Progenitor cell of endocrine pancreas (in vitro differentiated cells): ENCODE data around the gene ADARB2. TPM values are rescaled to one million over a fixed set of nuclear protein-coding genes. Genes with fewer than 3 reads are reported as not detected.

Experiments
- DNase-seq: peaks from one replicate; pipeline ENCODE4 v3.0.0; 2021; ENCODE audit warnings: low spot score; ENCODE audit not compliant: unreplicated experiment
- H3K27ac Mint-ChIP-seq: 2 replicates; pipeline ENCODE4 v1.8.0; 2021; ENCODE audit warnings: mild to moderate bottlenecking, moderate library complexity, mixed read lengths
- H3K27me3 Mint-ChIP-seq: 2 replicates; pipeline ENCODE4 v1.8.0; 2021; ENCODE audit warnings: mixed read lengths
- H3K36me3 Mint-ChIP-seq: 2 replicates; pipeline ENCODE4 v1.8.0; 2022; ENCODE audit warnings: mixed read lengths; ENCODE audit not compliant: insufficient read depth
- H3K4me1 Mint-ChIP-seq: 2 replicates; pipeline ENCODE4 v1.8.0; 2021; ENCODE audit warnings: low read depth, mixed read lengths
- H3K4me3 Mint-ChIP-seq: 2 replicates; pipeline ENCODE4 v1.8.0; 2021; ENCODE audit warnings: low read depth, mild to moderate bottlenecking, moderate library complexity, mixed read lengths
- H3K9me3 Mint-ChIP-seq: 2 replicates; pipeline ENCODE4 v1.8.0; 2021; ENCODE audit warnings: low read depth, mixed read lengths
- total RNA-seq: library from RNA; stranded (reverse); gene quantifications from 2 replicates; pipeline ENCODE4 v1.2.1, GENCODE V29; 2021
- TF ChIP-seq, protein P1 (sequence below): fragments of 200-600 bp; sonication (generic); IDR thresholded peaks from one replicate; pipeline ENCODE4 v1.5.0; 2021; ENCODE audit warnings: antibody characterized with exemption, mild to moderate bottlenecking; ENCODE audit not compliant: unreplicated experiment

ADARB2 gene
- total RNA-seq, 1 donor from 2014 or later = 1.3 TPM

DNA sequence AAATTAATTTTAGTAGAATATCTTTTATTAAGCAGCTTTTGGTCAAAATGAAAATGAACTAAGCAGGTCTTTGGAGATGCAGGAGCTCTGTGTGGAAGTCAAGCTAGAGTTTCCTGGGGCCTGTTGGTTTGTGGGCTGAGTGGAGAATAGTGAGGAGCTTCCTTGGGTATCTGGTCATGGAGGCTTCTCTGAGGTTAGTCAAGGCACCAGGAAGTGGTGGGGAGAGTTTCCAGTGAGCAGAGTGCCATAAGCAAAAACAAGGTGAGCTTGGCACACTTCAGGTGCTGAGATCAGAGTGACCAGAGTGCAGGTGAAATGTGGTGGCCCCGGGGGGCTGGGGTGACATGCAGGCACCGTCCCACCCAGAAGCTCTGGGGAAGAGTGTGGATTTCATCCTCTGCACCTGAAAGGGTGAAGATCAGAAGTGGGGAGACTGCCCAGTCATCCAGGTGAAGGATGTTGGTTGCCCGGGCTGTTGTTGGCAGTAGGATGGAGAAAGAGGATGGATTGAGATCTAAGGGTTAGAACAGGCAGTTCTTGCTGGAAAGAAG lies 603.8 kb downstream of the ADARB2 start:
- Mint-ChIP-seq H3K27me3 (no peaks in the 10 kb centered on the region), H3K36me3 (peaks cover 24% of the 10 kb centered on the region), H3K4me1 (no peaks in the 10 kb centered on the region), H3K4me3 (no peak overlapping the region), H3K27ac (no peak overlapping the region), H3K9me3 (peaks cover 5% of the 10 kb centered on the region)
- no peak for DNase-seq
- TF ChIP-seq, protein P1, sequence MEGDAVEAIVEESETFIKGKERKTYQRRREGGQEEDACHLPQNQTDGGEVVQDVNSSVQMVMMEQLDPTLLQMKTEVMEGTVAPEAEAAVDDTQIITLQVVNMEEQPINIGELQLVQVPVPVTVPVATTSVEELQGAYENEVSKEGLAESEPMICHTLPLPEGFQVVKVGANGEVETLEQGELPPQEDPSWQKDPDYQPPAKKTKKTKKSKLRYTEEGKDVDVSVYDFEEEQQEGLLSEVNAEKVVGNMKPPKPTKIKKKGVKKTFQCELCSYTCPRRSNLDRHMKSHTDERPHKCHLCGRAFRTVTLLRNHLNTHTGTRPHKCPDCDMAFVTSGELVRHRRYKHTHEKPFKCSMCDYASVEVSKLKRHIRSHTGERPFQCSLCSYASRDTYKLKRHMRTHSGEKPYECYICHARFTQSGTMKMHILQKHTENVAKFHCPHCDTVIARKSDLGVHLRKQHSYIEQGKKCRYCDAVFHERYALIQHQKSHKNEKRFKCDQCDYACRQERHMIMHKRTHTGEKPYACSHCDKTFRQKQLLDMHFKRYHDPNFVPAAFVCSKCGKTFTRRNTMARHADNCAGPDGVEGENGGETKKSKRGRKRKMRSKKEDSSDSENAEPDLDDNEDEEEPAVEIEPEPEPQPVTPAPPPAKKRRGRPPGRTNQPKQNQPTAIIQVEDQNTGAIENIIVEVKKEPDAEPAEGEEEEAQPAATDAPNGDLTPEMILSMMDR = no peak

DNA sequence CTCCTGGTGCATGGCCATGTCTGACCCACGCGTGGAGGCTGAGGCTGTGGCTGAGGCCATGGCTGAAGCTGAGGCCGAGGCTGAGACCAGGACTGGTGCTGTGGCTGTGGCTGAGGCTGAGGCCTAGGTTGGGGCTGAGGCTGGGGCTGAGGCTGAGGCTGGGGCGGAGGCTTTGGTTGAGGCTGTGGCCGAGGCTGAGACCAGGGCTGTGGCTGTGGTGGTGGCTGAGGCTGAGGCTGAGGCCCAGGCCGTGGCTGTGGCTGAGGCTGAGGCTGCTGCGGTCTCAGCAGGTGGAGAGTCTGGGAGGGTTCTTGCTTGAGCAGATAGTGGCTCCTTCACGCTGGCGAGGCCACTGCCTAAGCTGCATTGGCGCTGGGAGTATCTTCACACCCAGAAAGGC lies 604.7 kb downstream of the ADARB2 start:
- no peaks in the 10 kb centered on the region for H3K4me1 Mint-ChIP-seq
- no peaks in the 10 kb centered on the region for H3K27me3 Mint-ChIP-seq
- no peak overlapping the region for H3K4me3 Mint-ChIP-seq
- no peak overlapping the region for H3K27ac Mint-ChIP-seq
- H3K36me3 Mint-ChIP-seq = peaks cover 25% of the 10 kb centered on the region
- no peak for DNase-seq
- TF ChIP-seq, protein P1 = no peak
- no peaks in the 10 kb centered on the region for H3K9me3 Mint-ChIP-seq

DNA sequence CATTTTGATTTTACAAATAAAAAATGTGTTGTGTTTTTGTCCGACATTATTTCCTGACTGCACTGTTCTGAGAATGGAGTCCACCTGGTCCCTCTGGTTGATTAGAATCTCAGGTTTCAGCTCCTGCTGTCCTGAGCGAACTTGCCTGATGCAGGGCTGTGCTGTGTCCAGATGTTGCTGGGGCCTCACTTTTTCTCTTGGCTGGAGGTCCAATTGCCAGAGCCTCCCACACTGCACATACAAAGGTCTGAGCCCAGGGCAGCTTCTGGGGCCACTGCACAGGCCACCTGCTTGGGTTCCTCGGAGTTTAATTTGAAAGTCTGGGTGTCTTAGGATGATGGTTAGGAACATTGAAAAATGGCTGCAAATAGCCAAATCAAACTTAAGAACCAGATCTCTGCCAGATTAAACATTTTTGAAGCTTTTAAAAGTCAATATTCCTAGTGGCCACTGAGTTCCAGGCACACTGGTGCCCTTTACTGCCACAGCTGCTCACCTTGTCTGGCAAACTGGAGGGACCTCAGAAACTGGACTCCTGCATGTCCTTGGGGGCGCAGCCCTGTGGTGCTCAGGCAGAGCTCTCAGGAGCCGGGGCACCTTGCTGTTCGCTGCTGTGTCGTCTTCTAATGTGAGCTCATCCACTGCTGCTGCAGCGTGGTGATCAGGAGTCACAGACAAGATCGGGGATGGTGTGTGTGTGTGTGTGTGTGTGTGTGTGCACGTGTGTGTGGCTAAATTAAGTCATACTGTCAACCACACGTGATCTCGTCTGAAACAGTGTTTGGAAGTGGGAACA lies 606.1 kb downstream of the ADARB2 start:
- no peak overlapping the region for H3K27ac Mint-ChIP-seq
- H3K4me3 Mint-ChIP-seq = no peak overlapping the region
- TF ChIP-seq, protein P1 = no peak
- H3K9me3 Mint-ChIP-seq = no peaks in the 10 kb centered on the region
- H3K27me3 Mint-ChIP-seq = no peaks in the 10 kb centered on the region
- H3K36me3 Mint-ChIP-seq = peaks cover 30% of the 10 kb centered on the region
- DNase-seq = no peak
- no peaks in the 10 kb centered on the region for H3K4me1 Mint-ChIP-seq

DNA sequence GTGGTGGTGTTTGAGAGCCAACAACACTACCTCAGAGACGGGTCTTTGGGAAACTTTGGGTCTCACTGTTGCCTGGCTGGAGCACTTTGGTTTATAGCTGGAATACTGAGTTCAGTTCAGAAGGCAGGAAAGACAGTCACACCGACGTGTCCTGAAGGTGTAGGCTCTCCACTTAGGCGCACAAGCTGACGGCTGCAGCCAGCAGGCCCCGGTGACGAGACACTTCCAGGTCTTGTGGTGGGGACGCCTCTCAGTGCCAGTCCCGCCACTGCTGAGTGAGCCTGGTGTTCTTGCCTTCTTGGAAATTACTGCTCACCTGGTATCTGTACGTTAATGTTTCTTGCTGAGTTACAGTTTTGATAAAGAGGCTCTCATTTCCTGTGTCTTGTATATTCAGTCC lies 607.1 kb downstream of the ADARB2 start:
- Mint-ChIP-seq H3K27ac (no peak overlapping the region), H3K27me3 (no peaks in the 10 kb centered on the region), H3K4me3 (no peak overlapping the region), H3K9me3 (no peaks in the 10 kb centered on the region), H3K4me1 (no peaks in the 10 kb centered on the region), H3K36me3 (peaks cover 34% of the 10 kb centered on the region)
- DNase-seq = no peak
- TF ChIP-seq, protein P1 = no peak

DNA sequence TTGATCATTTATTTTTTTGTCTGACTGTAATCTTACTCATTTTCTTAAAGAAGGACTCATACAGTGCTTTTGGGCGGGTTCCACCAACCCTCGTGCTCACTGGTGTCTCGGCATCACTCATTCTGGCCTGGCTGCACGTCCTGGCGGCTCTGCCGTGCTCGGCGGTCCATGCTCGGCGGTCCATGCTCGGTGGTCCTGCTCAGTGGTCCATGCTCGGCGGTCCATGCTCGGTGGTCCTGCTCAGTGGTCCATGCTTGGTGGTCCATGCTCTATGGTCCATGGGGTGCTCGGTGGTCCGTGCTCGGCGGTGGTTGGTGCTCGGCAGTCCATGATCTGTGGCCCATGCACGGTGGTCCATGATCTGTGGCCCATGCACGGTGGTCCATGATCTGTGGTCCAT lies 608.7 kb downstream of the ADARB2 start:
- TF ChIP-seq, protein P1 = no peak
- DNase-seq = no peak
- peaks cover 45% of the 10 kb centered on the region for H3K36me3 Mint-ChIP-seq
- H3K9me3 Mint-ChIP-seq = no peaks in the 10 kb centered on the region
- H3K4me1 Mint-ChIP-seq = no peaks in the 10 kb centered on the region
- no peaks in the 10 kb centered on the region for H3K27me3 Mint-ChIP-seq
- H3K27ac Mint-ChIP-seq = no peak overlapping the region
- no peak overlapping the region for H3K4me3 Mint-ChIP-seq
